Liver (tissue), 9 donors: ENCODE measurements around the gene SPECC1. TPM values are rescaled to one million over a fixed set of nuclear protein-coding genes. Genes with fewer than 3 reads are reported as not detected.

Experiments
- DNase-seq: peaks from one replicate; pipeline ENCODE4 v3.0.0-alpha.2; 2017; ENCODE audit warnings: low spot score
- H3K27ac ChIP-seq, 2 donors: one replicate each; pipeline ENCODE4 v1.7.0; 2013; ENCODE audit warnings: inconsistent platforms in 2 of 2, low read length in 2 of 2, control low read depth in 1 of 2, low read depth in 1 of 2, mild to moderate bottlenecking in 1 of 2
- H3K27me3 ChIP-seq, 4 donors: one replicate each; pipeline versions ENCODE4 v1.6.1 to v1.7.0; 2013; ENCODE audit warnings: low read length in 3 of 4, inconsistent platforms in 1 of 4, mild to moderate bottlenecking in 1 of 4, moderate library complexity in 1 of 4; ENCODE audit not compliant: control insufficient read depth in 4 of 4, insufficient read depth in 4 of 4
- H3K36me3 ChIP-seq, 4 donors: one replicate each; pipeline versions ENCODE4 v1.6.1 to v1.7.0; 2013; ENCODE audit warnings: low read length in 3 of 4, mild to moderate bottlenecking in 3 of 4, low read depth in 1 of 4, moderate library complexity in 1 of 4; ENCODE audit not compliant: control insufficient read depth in 4 of 4, insufficient read depth in 3 of 4
- H3K4me1 ChIP-seq, 4 donors: one replicate each; pipeline versions ENCODE4 v1.6.1 to v1.7.0; 2013; ENCODE audit warnings: low read length in 3 of 4, mild to moderate bottlenecking in 3 of 4, moderate library complexity in 1 of 4; ENCODE audit not compliant: control insufficient read depth in 4 of 4, insufficient read depth in 4 of 4
- H3K4me3 ChIP-seq, 3 donors: one replicate each; pipeline versions ENCODE4 v1.6.1 to v1.7.0; 2013; ENCODE audit warnings: low read length in 3 of 3, control low read depth in 1 of 3, low read depth in 1 of 3, mild to moderate bottlenecking in 1 of 3
- H3K9ac ChIP-seq, 2 donors: one replicate each; pipeline ENCODE4 v1.7.0; 2013; ENCODE audit warnings: low read length in 2 of 2, mild to moderate bottlenecking in 2 of 2, moderate library complexity in 2 of 2, control low read depth in 1 of 2, low read depth in 1 of 2
- H3K9me3 ChIP-seq, 4 donors: one replicate each; pipeline versions ENCODE4 v1.6.1 to v1.7.0; 2013; ENCODE audit warnings: low read length in 3 of 4; ENCODE audit not compliant: control insufficient read depth in 4 of 4
- ATF3 ChIP-seq: IDR thresholded peaks from 2 replicates; pipeline ENCODE4 v1.6.1; 2016; ENCODE audit warnings: antibody characterized with exemption
- CTCF ChIP-seq: fragments of 150-350 bp; IDR thresholded peaks from 2 replicates; pipeline ENCODE4 v1.5.1; 2017; ENCODE audit warnings: improper control_type of control experiment, low read depth, low read length; ENCODE audit not compliant: missing input control
- EGR1 ChIP-seq, 2 donors: IDR thresholded peaks; 2 replicates each; pipeline ENCODE4 v1.6.1; 2016 to 2018; ENCODE audit warnings: antibody characterized with exemption in 2 of 2, low read depth in 2 of 2
- FOXA1 ChIP-seq: IDR thresholded peaks from 2 replicates; pipeline ENCODE4 v1.6.1; 2016; ENCODE audit warnings: antibody characterized with exemption
- FOXA2 ChIP-seq: IDR thresholded peaks from 2 replicates; pipeline ENCODE4 v1.6.1; 2016; ENCODE audit warnings: antibody characterized with exemption
- GABPA ChIP-seq, 2 donors: IDR thresholded peaks in 1 of 2; conservative IDR thresholded peaks in 1 of 2; 2 replicates each; pipeline ENCODE4 v1.6.1; 2016; ENCODE audit warnings: antibody characterized with exemption in 2 of 2, mild to moderate bottlenecking in 1 of 2, moderate library complexity in 1 of 2
- HNF4A ChIP-seq, 2 donors: conservative IDR thresholded peaks; 2 replicates each; pipeline ENCODE4 v1.6.1; 2016; ENCODE audit warnings: antibody characterized with exemption in 2 of 2, mild to moderate bottlenecking in 2 of 2
- HNF4G ChIP-seq: IDR thresholded peaks from 2 replicates; pipeline ENCODE4 v1.6.1; 2016; ENCODE audit warnings: antibody characterized with exemption
- JUND ChIP-seq, 2 donors: IDR thresholded peaks; 2 replicates each; pipeline ENCODE4 v1.6.1; 2016; ENCODE audit warnings: antibody characterized with exemption in 2 of 2
- MAX ChIP-seq: IDR thresholded peaks from 2 replicates; pipeline ENCODE4 v1.6.1; 2016; ENCODE audit warnings: antibody characterized with exemption
- NR2F2 ChIP-seq: IDR thresholded peaks from 2 replicates; pipeline ENCODE4 v1.6.1; 2016; ENCODE audit warnings: antibody characterized with exemption
- RAD21 ChIP-seq, 2 donors: IDR thresholded peaks; 2 replicates each; pipeline ENCODE4 v1.6.1; 2016; ENCODE audit warnings: antibody characterized with exemption in 2 of 2, mild to moderate bottlenecking in 2 of 2
- REST ChIP-seq: IDR thresholded peaks from 2 replicates; pipeline ENCODE4 v1.6.1; 2016; ENCODE audit warnings: antibody characterized with exemption, mild to moderate bottlenecking
- RXRA ChIP-seq, 2 donors: IDR thresholded peaks; 2 replicates each; pipeline ENCODE4 v1.6.1; 2017 to 2018; ENCODE audit warnings: antibody characterized with exemption in 2 of 2, mild to moderate bottlenecking in 1 of 2
- SP1 ChIP-seq: IDR thresholded peaks from 2 replicates; pipeline ENCODE4 v1.6.1; 2018; ENCODE audit warnings: antibody characterized with exemption, mild to moderate bottlenecking
- TAF1 ChIP-seq: conservative IDR thresholded peaks from 2 replicates; pipeline ENCODE4 v1.6.1; 2016; ENCODE audit warnings: antibody characterized with exemption, mild to moderate bottlenecking
- YY1 ChIP-seq: IDR thresholded peaks from 2 replicates; pipeline ENCODE4 v1.6.1; 2016; ENCODE audit warnings: antibody characterized with exemption, mild to moderate bottlenecking
- ZBTB33 ChIP-seq: IDR thresholded peaks from 2 replicates; pipeline ENCODE4 v1.6.1; 2016; ENCODE audit warnings: antibody characterized with exemption
- WGBS: extraction: QIAGEN DNeasy Blood & Tissue Kit; methylation state at CpG from one replicate; pipeline ENCODE4 v1.1.7; 2013; 5-methylcytosine and 5-hydroxymethylcytosine counted together
- polyA plus RNA-seq, 2 donors: library from polyadenylated mRNA; stranded (reverse) in 1 of 2; unstranded in 1 of 2; fragments of 200-250 nt in 1 of 2; fragments of >200 nt in 1 of 2; fragmentation: Nextera tagmentation in 1 of 2; extraction: Ambion mirVana in 1 of 2; gene quantifications; one replicate each; pipeline versions ENCODE4 v1.2.1 to v1.2.3, GENCODE V29; 2013 to 2015
- total RNA-seq, 2 donors: library from RNA; depleted of rRNA; stranded (reverse); fragments of >200 nt; gene quantifications; one replicate each; pipeline ENCODE4 v1.2.3, GENCODE V29; 2014
- donor health status: healthy.
- donor health status: healthy.
- donor health status: healthy.
- donor health status: healthy.
- donor health status: healthy.

Gene SPECC1
- total and polyA plus RNA-seq, 4 donors: 0.36 to 70.3 (median 1.8) TPM

GRCh38 chr17:20121359-20122253 is 112.4 kb downstream of the SPECC1 start:
- H3K27ac ChIP-seq: no peak overlapping the region
- no peaks in the 10 kb centered on the region for H3K4me1 ChIP-seq
- no peaks in the 10 kb centered on the region for H3K9me3 ChIP-seq
- TF ChIP-seq ZBTB33: no peak
- TF ChIP-seq MAX: no peak
- no peak for TF ChIP-seq FOXA2
- TF ChIP-seq TAF1: no peak
- no peak for TF ChIP-seq ATF3
- no peak for TF ChIP-seq SP1
- TF ChIP-seq REST: no peak
- peak; percentile 71 for TF ChIP-seq CTCF
- no peak for TF ChIP-seq HNF4A (conservative IDR thresholded peaks at IDR 0.05)
- peak; percentile 78 to 86 for TF ChIP-seq RAD21 (IDR thresholded peaks at IDR 0.05)
- TF ChIP-seq YY1: no peak
- TF ChIP-seq NR2F2: peak; percentile 10
- TF ChIP-seq RXRA (IDR thresholded peaks at IDR 0.05): no peak
- TF ChIP-seq HNF4G: no peak
- TF ChIP-seq JUND (IDR thresholded peaks at IDR 0.05): no peak
- no peak for TF ChIP-seq GABPA (IDR thresholded peaks at IDR 0.05 in 1 of 2, conservative IDR thresholded peaks at IDR 0.05 in 1 of 2)
- no peak for TF ChIP-seq FOXA1
- TF ChIP-seq EGR1 (IDR thresholded peaks at IDR 0.05; ENCODE audit: low read depth in 2 of 2): no peak
- no peak overlapping the region for H3K4me3 ChIP-seq
- 42% methylated on average over 11 of the region's 11 CpGs for WGBS
- H3K36me3 ChIP-seq: no peaks in the 10 kb centered on the region
- no peak overlapping the region for H3K9ac ChIP-seq
- DNase-seq: peak; percentile 70
- H3K27me3 ChIP-seq: no peaks in the 10 kb centered on the region
